A673 (cell line): ENCODE measurements around the gene CDC6. TPM values are rescaled to one million over a fixed set of nuclear protein-coding genes. Genes with fewer than 3 reads are reported as not detected.

ENCODE experiments used
- BruUV-seq: library from RNA; stranded (reverse); fragments of 400-500 nt; replicated peaks from 2 replicates; lab custom pipeline; 2021; lab: Mats Ljungman, UMichigan
- CTCF ChIA-PET: fragments of 300-600 bp; sonication (Branson Sonifier 250); formaldehyde crosslinking; loops from one replicate; lab custom pipeline; 2022; ENCODE audit warnings: antibody characterized with exemption; lab: Charles Lee
- POLR2A ChIA-PET: fragments of 300-600 bp; sonication (Branson Sonifier 250); formaldehyde crosslinking; loops from one replicate; lab custom pipeline; 2022; ENCODE audit warnings: antibody characterized with exemption; ENCODE audit not compliant: low non-redundant PET; lab: Charles Lee
- DNase-seq: peaks from one replicate; pipeline ENCODE4 v3.0.0-alpha.2; 2015; ENCODE audit warnings: low spot score
- H3K27ac ChIP-seq: fragments of 200-600 bp; sonication (generic); 2 replicates; pipeline ENCODE4 v1.5.1; 2016; ENCODE audit warnings: mixed run types, low read depth, mild to moderate bottlenecking, mixed read lengths, antibody characterized with exemption, low read length; ENCODE audit not compliant: poor library complexity, severe bottlenecking
- H3K27me3 ChIP-seq: fragments of 200-600 bp; sonication (generic); replicated peaks from 2 replicates; pipeline ENCODE4 v1.6.1; 2017; ENCODE audit warnings: mixed run types, low read depth, mild to moderate bottlenecking, mixed read lengths, antibody characterized with exemption, low read length; ENCODE audit not compliant: insufficient read depth, poor library complexity
- H3K36me3 ChIP-seq: fragments of 200-600 bp; sonication (generic); 2 replicates; pipeline ENCODE4 v1.6.1; 2016; ENCODE audit warnings: mixed run types, mild to moderate bottlenecking, mixed read lengths, antibody characterized with exemption, low read length; ENCODE audit not compliant: insufficient read depth, poor library complexity, severe bottlenecking
- H3K4me1 ChIP-seq: fragments of 200-600 bp; sonication (generic); 2 replicates; pipeline ENCODE4 v1.6.1; 2017; ENCODE audit warnings: mixed run types, mild to moderate bottlenecking, mixed read lengths, antibody characterized with exemption, low read length; ENCODE audit not compliant: insufficient read depth, poor library complexity, severe bottlenecking
- H3K4me3 ChIP-seq: fragments of 200-600 bp; sonication (generic); 2 replicates; pipeline ENCODE4 v1.5.1; 2016; ENCODE audit warnings: low read depth, mixed run types, mild to moderate bottlenecking, mixed read lengths, low read length; ENCODE audit not compliant: poor library complexity, severe bottlenecking
- H3K9me3 ChIP-seq: fragments of 200-600 bp; sonication (generic); 2 replicates; pipeline ENCODE4 v1.6.1; 2016; ENCODE audit warnings: mixed run types, low read depth, mild to moderate bottlenecking, mixed read lengths, antibody characterized with exemption, low read length; ENCODE audit not compliant: poor library complexity, severe bottlenecking
- EZH2 ChIP-seq: fragments of 200-600 bp; sonication (generic); IDR thresholded peaks from 2 replicates; pipeline ENCODE4 v1.6.1; 2017; ENCODE audit warnings: borderline replicate concordance, low read depth, mild to moderate bottlenecking, mixed read lengths, antibody characterized with exemption, low read length; ENCODE audit not compliant: poor library complexity, severe bottlenecking
- intact Hi-C: fragments of 100-400 bp; cut with micrococcal nuclease; formaldehyde crosslinking; loops from one replicate; pipeline ENCODE4 v1.10.0; 2022; ENCODE audit not compliant: unreplicated experiment
- total RNA-seq: library from RNA; stranded (reverse); gene quantifications from 2 replicates; pipeline ENCODE4 v1.2.3, GENCODE V29; 2021
- TF ChIP-seq, protein P1 (sequence below): fragments of 300-800, 200-600 bp; sonication (generic); conservative IDR thresholded peaks from 2 replicates; pipeline ENCODE4 v1.5.1; 2017; ENCODE audit warnings: low read depth, mild to moderate bottlenecking, antibody characterized with exemption, low read length, moderate library complexity, mixed read lengths

Gene CDC6
- total RNA-seq, 1 experiment from 2014 or later = 85.7 TPM

DNA sequence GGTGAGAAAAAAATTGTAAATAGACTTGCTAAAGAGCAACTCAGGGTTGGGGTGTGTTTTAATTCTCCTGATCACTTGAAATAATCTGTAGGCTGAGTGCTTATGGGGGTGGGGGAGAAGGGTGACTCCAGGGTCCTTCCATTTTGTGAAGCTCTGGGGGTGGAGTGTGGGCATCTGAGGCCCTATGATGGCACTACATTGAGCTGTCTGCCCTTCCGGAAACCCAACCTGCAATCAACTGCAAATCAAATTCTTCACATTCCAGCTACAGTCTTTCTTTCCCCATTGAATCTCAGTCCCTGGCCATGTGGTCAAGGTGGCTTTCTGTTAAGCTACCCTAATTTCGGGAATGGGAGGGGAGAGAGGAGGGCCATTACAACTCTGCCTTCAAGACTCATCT is 6.0 kb upstream of the CDC6 start:
- POLR2A ChIA-PET = no interaction called here
- H3K4me3 ChIP-seq = no peak overlapping the region

DNA sequence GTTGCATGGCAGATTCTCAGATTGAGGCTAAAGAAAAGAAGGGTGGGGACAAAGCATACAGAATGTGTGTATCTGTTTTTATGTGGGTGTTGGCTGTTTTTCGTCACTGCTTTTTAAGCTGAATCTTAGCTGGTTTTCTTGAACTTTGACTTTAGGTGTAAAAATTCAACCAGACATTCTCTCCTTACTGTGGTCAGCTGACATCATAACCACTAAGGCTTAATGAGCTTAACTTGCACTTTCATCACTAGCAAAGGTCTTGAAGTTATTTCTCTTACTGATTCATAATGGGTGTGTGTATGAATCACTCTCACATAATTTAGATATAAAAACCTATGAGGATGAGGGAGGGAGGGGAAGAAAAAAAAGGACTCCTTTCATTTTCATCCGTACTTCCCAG is 4.0 kb upstream of the CDC6 start:
- Histone ChIP-seq H3K27me3 (no peaks in the 10 kb centered on the region), H3K9me3 (no peaks in the 10 kb centered on the region), H3K4me3 (no peak overlapping the region), H3K4me1 (no peaks in the 10 kb centered on the region), H3K27ac (no peak overlapping the region), H3K36me3 (no peaks in the 10 kb centered on the region)
- ChIA-PET POLR2A (no interaction called here), CTCF (no interaction called here)
- no peak for DNase-seq
- BruUV-seq = no TSS peak
- intact Hi-C loops = no loop called here
- TF ChIP-seq, protein P1, sequence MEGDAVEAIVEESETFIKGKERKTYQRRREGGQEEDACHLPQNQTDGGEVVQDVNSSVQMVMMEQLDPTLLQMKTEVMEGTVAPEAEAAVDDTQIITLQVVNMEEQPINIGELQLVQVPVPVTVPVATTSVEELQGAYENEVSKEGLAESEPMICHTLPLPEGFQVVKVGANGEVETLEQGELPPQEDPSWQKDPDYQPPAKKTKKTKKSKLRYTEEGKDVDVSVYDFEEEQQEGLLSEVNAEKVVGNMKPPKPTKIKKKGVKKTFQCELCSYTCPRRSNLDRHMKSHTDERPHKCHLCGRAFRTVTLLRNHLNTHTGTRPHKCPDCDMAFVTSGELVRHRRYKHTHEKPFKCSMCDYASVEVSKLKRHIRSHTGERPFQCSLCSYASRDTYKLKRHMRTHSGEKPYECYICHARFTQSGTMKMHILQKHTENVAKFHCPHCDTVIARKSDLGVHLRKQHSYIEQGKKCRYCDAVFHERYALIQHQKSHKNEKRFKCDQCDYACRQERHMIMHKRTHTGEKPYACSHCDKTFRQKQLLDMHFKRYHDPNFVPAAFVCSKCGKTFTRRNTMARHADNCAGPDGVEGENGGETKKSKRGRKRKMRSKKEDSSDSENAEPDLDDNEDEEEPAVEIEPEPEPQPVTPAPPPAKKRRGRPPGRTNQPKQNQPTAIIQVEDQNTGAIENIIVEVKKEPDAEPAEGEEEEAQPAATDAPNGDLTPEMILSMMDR = no peak
- no peak for TF ChIP-seq EZH2

More for the DNA sequence above, 6.0 kb upstream of the CDC6 start:
- no peak for TF ChIP-seq EZH2
- TF ChIP-seq, protein P1 = no peak
- Histone ChIP-seq H3K27ac (no peak overlapping the region), H3K36me3 (peaks cover 7% of the 10 kb centered on the region), H3K4me1 (no peaks in the 10 kb centered on the region), H3K9me3 (no peaks in the 10 kb centered on the region), H3K27me3 (no peaks in the 10 kb centered on the region)
- intact Hi-C loops = no loop called here
- no TSS peak for BruUV-seq
- CTCF ChIA-PET = no interaction called here
- DNase-seq = no peak

DNA sequence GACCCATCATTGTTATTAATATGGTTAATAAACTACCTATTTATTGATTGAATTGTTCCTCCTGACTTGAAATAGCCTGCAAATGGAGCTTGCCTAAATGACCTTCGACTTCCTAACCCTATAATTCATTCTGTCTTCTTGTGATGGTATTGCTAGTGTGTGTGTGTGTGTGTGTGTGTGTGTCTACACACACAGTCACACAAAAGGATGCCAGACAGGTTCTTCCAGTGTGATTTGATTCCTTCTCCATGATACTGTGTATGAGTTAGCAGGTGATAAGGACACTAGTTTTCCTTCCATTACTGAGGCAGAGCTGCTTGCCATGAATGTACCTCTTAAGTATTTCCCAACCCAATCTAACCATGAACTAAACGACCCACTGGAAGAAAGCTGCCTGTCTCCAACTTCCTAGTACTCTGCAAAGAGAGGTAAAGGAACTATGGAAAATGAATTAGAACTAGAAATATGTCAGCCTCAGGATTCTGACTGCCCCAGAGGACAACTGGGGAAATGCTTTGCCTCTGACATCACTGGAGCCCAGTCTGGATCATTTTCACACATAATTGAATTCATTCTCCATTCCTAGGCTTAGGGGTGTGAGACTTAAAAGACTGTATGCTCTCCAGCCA is 3.5 kb upstream of the CDC6 start:
- H3K4me1 ChIP-seq = no peaks in the 10 kb centered on the region
- TF ChIP-seq, protein P1 = no peak
- TF ChIP-seq EZH2 = no peak
- no peak overlapping the region for H3K27ac ChIP-seq
- no peak overlapping the region for H3K4me3 ChIP-seq
- ChIA-PET POLR2A (no interaction called here), CTCF (no interaction called here)
- no peaks in the 10 kb centered on the region for H3K27me3 ChIP-seq
- H3K9me3 ChIP-seq = no peaks in the 10 kb centered on the region
- H3K36me3 ChIP-seq = no peaks in the 10 kb centered on the region
- intact Hi-C loops = no loop called here
- peak; percentile 30 for DNase-seq
- BruUV-seq = no TSS peak
